ENCODE data around the gene OGFR. TPM values are rescaled to one million over a fixed set of nuclear protein-coding genes. Genes with fewer than 3 reads are reported as not detected.

Gene OGFR
- total RNA-seq, 2 experiments from 2014 or later, result 23.7 to 24.6 TPM

- CTCF ChIA-PET, result no interaction called here
- Mint-ChIP-seq H3K36me3 (ENCODE audit: low read depth) (no peaks in the 10 kb centered on the region), H3K4me1 (ENCODE audit: low read depth) (peaks cover 65% of the 10 kb centered on the region), H3K9me3 (no peaks in the 10 kb centered on the region), H3K4me3 (no peak overlapping the region), H3K27me3 (ENCODE audit: low read depth) (no peaks in the 10 kb centered on the region), H3K27ac (no peak overlapping the region)
- intact Hi-C loops (cut with micrococcal nuclease), result no loop called here
- DNase-seq, result no peak
Measured at GRCh38 chr20:62772103-62772611, 32.5 kb upstream of the OGFR start.

- DNase-seq, result no peak
- H3K9me3 Mint-ChIP-seq, result no peaks in the 10 kb centered on the region
- H3K27ac Mint-ChIP-seq, result no peak overlapping the region
- no peaks in the 10 kb centered on the region for H3K36me3 Mint-ChIP-seq (ENCODE audit: low read depth)
- no peaks in the 10 kb centered on the region for H3K27me3 Mint-ChIP-seq (ENCODE audit: low read depth)
- H3K4me1 Mint-ChIP-seq (ENCODE audit: low read depth), result peaks cover 65% of the 10 kb centered on the region
- no peak overlapping the region for H3K4me3 Mint-ChIP-seq
- intact Hi-C loops (cut with micrococcal nuclease), result no loop called here
- CTCF ChIA-PET, result no interaction called here
Measured at GRCh38 chr20:62772619-62772989, 32.0 kb upstream of the OGFR start.

GRCh38 chr20:62772990-62773844, 31.4 kb upstream of the OGFR start:
- Mint-ChIP-seq H3K9me3 (no peaks in the 10 kb centered on the region), H3K4me3 (no peak overlapping the region), H3K36me3 (ENCODE audit: low read depth) (no peaks in the 10 kb centered on the region), H3K27ac (no peak overlapping the region), H3K4me1 (ENCODE audit: low read depth) (peaks cover 61% of the 10 kb centered on the region), H3K27me3 (ENCODE audit: low read depth) (no peaks in the 10 kb centered on the region)
- no peak for DNase-seq
- CTCF ChIA-PET, result interaction anchor here (1.2 kb wide), 1 partner anchor 10 kb away, joined by 3 read pairs; no protein-coding TSS in a partner anchor
- intact Hi-C loops (cut with micrococcal nuclease), result no loop called here

GRCh38 chr20:62773845-62774714, 30.6 kb upstream of the OGFR start:
- no peak overlapping the region for H3K4me3 Mint-ChIP-seq
- H3K27ac Mint-ChIP-seq, result no peak overlapping the region
- no peaks in the 10 kb centered on the region for H3K27me3 Mint-ChIP-seq (ENCODE audit: low read depth)
- intact Hi-C loops (cut with micrococcal nuclease), result no loop called here
- H3K36me3 Mint-ChIP-seq (ENCODE audit: low read depth), result no peaks in the 10 kb centered on the region
- CTCF ChIA-PET, result interaction anchor here (1.2 to 1.5 kb wide), 2 partner anchors 11 to 18 kb away, joined by 3 to 6 read pairs; no protein-coding TSS in a partner anchor
- no peaks in the 10 kb centered on the region for H3K9me3 Mint-ChIP-seq
- DNase-seq, result peak; percentile 34
- peaks cover 58% of the 10 kb centered on the region for H3K4me1 Mint-ChIP-seq (ENCODE audit: low read depth)

- peaks cover 57% of the 10 kb centered on the region for H3K4me1 Mint-ChIP-seq (ENCODE audit: low read depth)
- H3K4me3 Mint-ChIP-seq, result no peak overlapping the region
- DNase-seq, result no peak
- H3K27me3 Mint-ChIP-seq (ENCODE audit: low read depth), result no peaks in the 10 kb centered on the region
- no peaks in the 10 kb centered on the region for H3K36me3 Mint-ChIP-seq (ENCODE audit: low read depth)
- no peaks in the 10 kb centered on the region for H3K9me3 Mint-ChIP-seq
- no peak overlapping the region for H3K27ac Mint-ChIP-seq
- CTCF ChIA-PET, result interaction anchor here (1.5 kb wide), 1 partner anchor 17 kb away, joined by 6 read pairs; no protein-coding TSS in a partner anchor
- intact Hi-C loops (cut with micrococcal nuclease), result loop anchor here (5.0 kb wide), 2 partner anchors 132 to 537 kb away; partner anchors contain the start of genes OSBPL2 and SLCO4A1
Measured at GRCh38 chr20:62774762-62775161, 29.9 kb upstream of the OGFR start.

- CTCF ChIA-PET, result interaction anchor here (1.5 kb wide), 1 partner anchor 16 kb away, joined by 6 read pairs; no protein-coding TSS in a partner anchor
- no peak overlapping the region for H3K27ac Mint-ChIP-seq
- no peaks in the 10 kb centered on the region for H3K9me3 Mint-ChIP-seq
- no peaks in the 10 kb centered on the region for H3K36me3 Mint-ChIP-seq (ENCODE audit: low read depth)
- H3K4me3 Mint-ChIP-seq, result no peak overlapping the region
- intact Hi-C loops (cut with micrococcal nuclease), result loop anchor here (5.0 kb wide), 2 partner anchors 133 to 538 kb away; partner anchors contain the start of genes OSBPL2 and SLCO4A1
- DNase-seq, result no peak
- peaks cover 57% of the 10 kb centered on the region for H3K4me1 Mint-ChIP-seq (ENCODE audit: low read depth)
- H3K27me3 Mint-ChIP-seq (ENCODE audit: low read depth), result no peaks in the 10 kb centered on the region
Measured at GRCh38 chr20:62775206-62775605, 29.4 kb upstream of the OGFR start.

GRCh38 chr20:62776035-62776691, 28.5 kb upstream of the OGFR start:
- no peaks in the 10 kb centered on the region for H3K9me3 Mint-ChIP-seq
- H3K27me3 Mint-ChIP-seq (ENCODE audit: low read depth), result no peaks in the 10 kb centered on the region
- intact Hi-C loops (cut with micrococcal nuclease), result loop anchor here (1.0 to 5.0 kb wide), 3 partner anchors 18 to 539 kb away; partner anchors contain the start of genes OSBPL2 and SLCO4A1
- no peak for DNase-seq
- H3K27ac Mint-ChIP-seq, result peak overlapping the region; percentile 92
- peaks cover 57% of the 10 kb centered on the region for H3K4me1 Mint-ChIP-seq (ENCODE audit: low read depth)
- CTCF ChIA-PET, result no interaction called here
- no peaks in the 10 kb centered on the region for H3K36me3 Mint-ChIP-seq (ENCODE audit: low read depth)
- H3K4me3 Mint-ChIP-seq, result peak overlapping the region; percentile 63

GRCh38 chr20:62776692-62777527, 27.7 kb upstream of the OGFR start:
- CTCF ChIA-PET, result no interaction called here
- Mint-ChIP-seq H3K9me3 (no peaks in the 10 kb centered on the region), H3K27me3 (ENCODE audit: low read depth) (no peaks in the 10 kb centered on the region), H3K36me3 (ENCODE audit: low read depth) (no peaks in the 10 kb centered on the region), H3K27ac (peak overlapping the region; percentile 92), H3K4me3 (peak overlapping the region; percentile 67), H3K4me1 (ENCODE audit: low read depth) (peaks cover 53% of the 10 kb centered on the region)
- peak; percentile 89 for DNase-seq
- intact Hi-C loops (cut with micrococcal nuclease), result loop anchor here (1.0 to 5.0 kb wide), 4 partner anchors 17 to 540 kb away; partner anchors contain the start of genes OSBPL2 and SLCO4A1

- Mint-ChIP-seq H3K9me3 (no peaks in the 10 kb centered on the region), H3K4me1 (ENCODE audit: low read depth) (peaks cover 50% of the 10 kb centered on the region), H3K27me3 (ENCODE audit: low read depth) (no peaks in the 10 kb centered on the region), H3K36me3 (ENCODE audit: low read depth) (no peaks in the 10 kb centered on the region), H3K4me3 (no peak overlapping the region), H3K27ac (peak overlapping the region; percentile 92)
- DNase-seq, result no peak
- intact Hi-C loops (cut with micrococcal nuclease), result loop anchor here (1.0 to 5.0 kb wide), 3 partner anchors 37 to 540 kb away; partner anchors contain the start of genes OSBPL2 and SLCO4A1
- CTCF ChIA-PET, result no interaction called here
Measured at GRCh38 chr20:62777528-62777830, 27.2 kb upstream of the OGFR start.

GRCh38 chr20:62778058-62778457, 26.6 kb upstream of the OGFR start:
- CTCF ChIA-PET, result no interaction called here
- DNase-seq, result no peak
- H3K36me3 Mint-ChIP-seq (ENCODE audit: low read depth), result no peaks in the 10 kb centered on the region
- H3K27ac Mint-ChIP-seq, result peak overlapping the region; percentile 50
- no peak overlapping the region for H3K4me3 Mint-ChIP-seq
- intact Hi-C loops (cut with micrococcal nuclease), result loop anchor here (5.0 kb wide), 2 partner anchors 136 to 541 kb away; partner anchors contain the start of genes OSBPL2 and SLCO4A1
- H3K9me3 Mint-ChIP-seq, result no peaks in the 10 kb centered on the region
- no peaks in the 10 kb centered on the region for H3K27me3 Mint-ChIP-seq (ENCODE audit: low read depth)
- peaks cover 47% of the 10 kb centered on the region for H3K4me1 Mint-ChIP-seq (ENCODE audit: low read depth)
